HCT116 (cell line): ENCODE data around the gene DHX40. TPM values are rescaled to one million over a fixed set of nuclear protein-coding genes. Genes with fewer than 3 reads are reported as not detected.
"Not testable (repeated sequence)": the region's sequence is repeated elsewhere in the genome, so short reads cannot be mapped to it uniquely, and the experiment has no call there.

Experiments
- ATAC-seq: fragments of 200-7000 bp; cut with Tn5 transposase; 2 replicates; pipeline ENCODE4 v1.9.1; 2020; ENCODE audit warnings: mild to moderate bottlenecking, moderate library complexity
- BruUV-seq: library from RNA; stranded (reverse); fragments of 400-500 nt; replicated peaks from 2 replicates; lab custom pipeline; 2021; lab: Mats Ljungman, UMichigan
- CTCF ChIA-PET: fragments of 300-600 bp; sonication (Branson Sonifier 250); formaldehyde crosslinking; loops from one replicate; lab custom pipeline; 2021; ENCODE audit warnings: antibody characterized with exemption; lab: Charles Lee
- POLR2A ChIA-PET: fragments of 300-600, 350-600 bp; sonication (Branson Sonifier 250); formaldehyde crosslinking; loops from one replicate; lab custom pipeline; 2021; ENCODE audit warnings: antibody characterized with exemption; lab: Charles Lee
- RAD21 ChIA-PET, 2 experiments: fragments of 300-600 bp; sonication (Branson Sonifier 250); formaldehyde crosslinking; loops; one replicate each; lab custom pipeline; 2023; ENCODE audit warnings: low total read pairs in 2 of 2; ENCODE audit not compliant: uncharacterized antibody in 2 of 2, unreplicated experiment in 2 of 2, low non-redundant PET in 1 of 2; lab: Charles Lee
- DNase-seq: peaks from one replicate; pipeline ENCODE4 v3.0.0-alpha.2; 2010; ENCODE audit warnings: low read depth, low spot score
- H2AFZ ChIP-seq: fragments of 200-600 bp; shearing (Covaris generic), sonication (generic); 2 replicates; pipeline ENCODE4 v1.6.1; 2017; ENCODE audit warnings: low read depth, mixed run types, mixed read lengths, antibody characterized with exemption, low read length; ENCODE audit not compliant: poor library complexity, severe bottlenecking
- H3K27ac ChIP-seq: 2 replicates; pipeline ENCODE4 v1.5.1; 2012; ENCODE audit warnings: low read depth, low read length
- H3K27me3 ChIP-seq: fragments of 200-600 bp; sonication (generic); 2 replicates; pipeline ENCODE4 v1.6.1; 2016; ENCODE audit warnings: mixed run types, low read length, mixed read lengths; ENCODE audit not compliant: insufficient read depth
- H3K36me3 ChIP-seq, 2 experiments: fragments of 200-500 bp in 1 of 2; fragments of 200-600 bp in 1 of 2; sonication (Bioruptor generic) in 1 of 2; sonication (generic) in 1 of 2; 2 replicates each; pipeline versions ENCODE4 v1.5.1 to v1.6.1; 2014 to 2016; ENCODE audit warnings: low read length in 2 of 2, inconsistent platforms in 1 of 2, mixed read lengths in 1 of 2, mixed run types in 1 of 2; ENCODE audit not compliant: insufficient read depth in 2 of 2, control insufficient read depth in 1 of 2
- H3K4me1 ChIP-seq, 2 experiments: fragments of 200-600 bp in 1 of 2; sonication (generic) in 1 of 2; 2 replicates each; pipeline versions ENCODE4 v1.5.1 to v1.6.1; 2012 to 2017; ENCODE audit warnings: low read length in 2 of 2, inconsistent platforms in 1 of 2, mild to moderate bottlenecking in 1 of 2, mixed read lengths in 1 of 2, mixed run types in 1 of 2, moderate library complexity in 1 of 2; ENCODE audit not compliant: insufficient read depth in 2 of 2, control insufficient read depth in 1 of 2
- H3K4me2 ChIP-seq: fragments of 200-600 bp; sonication (generic); 2 replicates; pipeline ENCODE4 v1.6.1; 2017; ENCODE audit warnings: mixed run types, low read length, mixed read lengths
- H3K4me3 ChIP-seq, 2 experiments: fragments of 200-600 bp in 1 of 2; sonication (generic) in 1 of 2; replicated peaks in 1 of 2; 2 replicates each; pipeline ENCODE4 v1.5.1; 2011 to 2016; ENCODE audit warnings: low read length in 2 of 2, control low read depth in 1 of 2, low read depth in 1 of 2, mild to moderate bottlenecking in 1 of 2, mixed read lengths in 1 of 2, mixed run types in 1 of 2
- H3K79me2 ChIP-seq: fragments of 200-600 bp; sonication (generic); 2 replicates; pipeline ENCODE4 v1.6.1; 2017; ENCODE audit warnings: mild to moderate bottlenecking, mixed run types, low read length, moderate library complexity, mixed read lengths; ENCODE audit not compliant: insufficient read depth
- H3K9ac ChIP-seq: fragments of 200-600 bp; sonication (generic); 2 replicates; pipeline ENCODE4 v1.6.1; 2016; ENCODE audit warnings: low read length, mixed read lengths
- H3K9me2 ChIP-seq: fragments of 200-600 bp; sonication (generic), shearing (Covaris generic); 2 replicates; pipeline ENCODE4 v1.6.1; 2017; ENCODE audit warnings: mixed run types, mild to moderate bottlenecking, moderate library complexity; ENCODE audit not compliant: insufficient read depth
- H3K9me3 ChIP-seq, 2 experiments: fragments of 200-500 bp in 1 of 2; fragments of 200-600 bp in 1 of 2; sonication (Bioruptor generic) in 1 of 2; sonication (generic) in 1 of 2; 2 replicates each; pipeline ENCODE4 v1.6.1; 2014 to 2017; ENCODE audit warnings: low read length in 2 of 2, mixed read lengths in 2 of 2, inconsistent platforms in 1 of 2, low read depth in 1 of 2, mild to moderate bottlenecking in 1 of 2, mixed run types in 1 of 2, moderate library complexity in 1 of 2; ENCODE audit not compliant: control insufficient read depth in 1 of 2, insufficient read depth in 1 of 2
- H4K20me1 ChIP-seq: fragments of 200-600 bp; sonication (generic), shearing (Covaris generic); 2 replicates; pipeline ENCODE4 v1.6.1; 2017; ENCODE audit warnings: mixed run types, mild to moderate bottlenecking, moderate library complexity; ENCODE audit not compliant: insufficient read depth
- EGR1 ChIP-seq: IDR thresholded peaks from 2 replicates; pipeline ENCODE4 v1.6.1; 2012; ENCODE audit warnings: low read depth
- ELF1 ChIP-seq: IDR thresholded peaks from 2 replicates; pipeline ENCODE4 v1.6.1; 2012; ENCODE audit warnings: low read depth, borderline replicate concordance
- EZH2 ChIP-seq: fragments of 200-600 bp; sonication (generic); IDR thresholded peaks from 2 replicates; pipeline ENCODE4 v1.6.1; 2017; ENCODE audit warnings: antibody characterized with exemption, mixed run types
- EZH2phosphoT487 ChIP-seq: fragments of 200-600 bp; IDR thresholded peaks from 2 replicates; pipeline ENCODE4 v1.6.1; 2018; ENCODE audit warnings: antibody characterized with exemption, borderline replicate concordance
- JUND ChIP-seq: IDR thresholded peaks from 2 replicates; pipeline ENCODE4 v1.6.1; 2012
- RAD21 ChIP-seq: IDR thresholded peaks from 2 replicates; pipeline ENCODE4 v1.6.1; 2012; ENCODE audit warnings: low read depth, mild to moderate bottlenecking
- SRF ChIP-seq: IDR thresholded peaks from 2 replicates; pipeline ENCODE4 v1.6.1; 2012; ENCODE audit warnings: low read depth
- TCF7L2 ChIP-seq: IDR thresholded peaks from 2 replicates; pipeline ENCODE4 v1.7.0; 2011; ENCODE audit warnings: borderline replicate concordance, inconsistent platforms; ENCODE audit not compliant: insufficient read depth, insufficient read length; ENCODE audit errors: extremely low read depth
- YY1 ChIP-seq: IDR thresholded peaks from 2 replicates; pipeline ENCODE4 v1.6.1; 2011; ENCODE audit warnings: low read length, low read depth, moderate library complexity, mild to moderate bottlenecking; ENCODE audit not compliant: insufficient replicate concordance; ENCODE audit errors: extremely low read depth
- ZFX ChIP-seq: fragments of 450-650 bp; IDR thresholded peaks from 2 replicates; pipeline ENCODE4 v1.6.1; 2017
- ZNF274 ChIP-seq: fragments of 200-500 bp; sonication (Bioruptor generic); IDR thresholded peaks from 2 replicates; pipeline ENCODE4 v1.6.1; 2014; ENCODE audit warnings: mild to moderate bottlenecking, low read depth, low read length, inconsistent platforms
- intact Hi-C: fragments of 100-400 bp; cut with micrococcal nuclease; formaldehyde crosslinking; loops from 2 replicates; pipeline ENCODE4 v1.10.0; 2022
- total RNA-seq: library from RNA; stranded (reverse); gene quantifications from one replicate; pipeline ENCODE4 v1.2.1, GENCODE V29; 2021; ENCODE audit not compliant: unreplicated experiment
- TF ChIP-seq, protein P1 (sequence below), 3 experiments: fragments of 200-600 bp in 1 of 3; sonication (generic) in 1 of 3; IDR thresholded peaks in 2 of 3; conservative IDR thresholded peaks in 1 of 3; 2 replicates each; pipeline ENCODE4 v1.5.1; 2012 to 2017; ENCODE audit warnings: low read depth in 2 of 3, low read length in 2 of 3, antibody characterized with exemption in 1 of 3, borderline replicate concordance in 1 of 3, control low read depth in 1 of 3, mild to moderate bottlenecking in 1 of 3, mixed read lengths in 1 of 3, mixed run types in 1 of 3, moderate library complexity in 1 of 3; ENCODE audit not compliant: insufficient read depth in 1 of 3
- TF ChIP-seq, protein P2 (sequence below): IDR thresholded peaks from 2 replicates; pipeline ENCODE4 v1.6.1; 2012

DHX40 gene
- total RNA-seq, 1 experiment from 2014 or later, result 58.7 TPM

DNA sequence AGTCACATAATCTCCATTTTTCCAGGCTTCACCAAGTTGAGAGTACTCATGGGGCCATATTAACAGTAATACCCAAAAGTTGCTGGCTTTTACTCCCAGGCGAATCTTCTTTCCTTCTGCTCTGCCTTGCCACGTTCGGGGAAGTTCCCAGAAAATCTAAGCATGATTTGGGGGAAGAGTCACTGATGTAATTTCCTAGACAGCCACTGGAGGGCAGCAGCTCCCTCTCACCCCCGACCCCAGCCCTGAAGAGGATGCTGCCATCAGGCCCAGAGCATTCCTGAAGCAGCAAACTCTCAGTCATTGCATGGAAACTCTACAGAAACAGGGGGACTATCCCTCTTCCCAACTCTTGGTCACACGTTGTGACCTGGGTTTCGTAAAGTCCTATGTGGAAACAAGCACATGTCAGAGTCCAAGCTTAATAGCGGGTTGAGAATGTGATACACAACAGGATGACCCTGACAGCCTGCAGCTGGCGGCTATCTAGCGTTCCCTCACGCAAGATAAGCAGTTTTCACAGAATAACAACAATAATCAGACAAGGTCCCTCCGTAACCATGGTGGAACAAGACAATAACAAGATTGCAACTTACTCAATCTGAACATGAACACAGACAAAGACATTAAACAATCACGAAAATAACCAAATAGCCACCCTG lies 43.8 kb upstream of the DHX40 start:
- Histone ChIP-seq H3K27me3 (no peaks in the 10 kb centered on the region), H3K79me2 (no peaks in the 10 kb centered on the region), H3K9me3 (no peaks in the 10 kb centered on the region), H3K9ac (peak overlapping the region; percentile 22; the same call in 1 of the 2 replicates), H3K36me3 (no peaks in the 10 kb centered on the region), H2AFZ (peak overlapping the region; percentile 87), H3K4me2 (peak overlapping the region; percentile 39), H3K9me2 (no peaks in the 10 kb centered on the region), H3K4me3 (no peak overlapping the region), H3K27ac (no peak overlapping the region), H3K4me1 (peaks cover 0 to 10% of the 10 kb centered on the region in 2 experiments; a peak in 2 of 4 replicates), H4K20me1 (no peaks in the 10 kb centered on the region)
- DNase-seq (peak; percentile 49), ATAC-seq (peak; percentile 98)
- CTCF ChIA-PET, result interaction anchor here (0.7 to 1.8 kb wide), 15 partner anchors 8 to 515 kb away, joined by 3 to 11 read pairs (median 4); no protein-coding TSS in a partner anchor
- POLR2A ChIA-PET, result no interaction called here
- RAD21 ChIA-PET, result interaction anchor here in 1 of 2 experiments (1.4 kb wide), 1 partner anchor 211 kb away, joined by 4 read pairs; no protein-coding TSS in a partner anchor
- intact Hi-C loops, result loop anchor here (1.0 to 2.0 kb wide), 2 partner anchors 39 to 338 kb away; no protein-coding TSS in a partner anchor
- BruUV-seq, result no TSS peak
- peak; percentile 92 for TF ChIP-seq RAD21
- TF ChIP-seq ZFX, result no peak
- TF ChIP-seq ZNF274, result no peak
- TF ChIP-seq SRF, result no peak
- no peak for TF ChIP-seq EZH2phosphoT487
- TF ChIP-seq JUND, result no peak
- TF ChIP-seq, protein P1, sequence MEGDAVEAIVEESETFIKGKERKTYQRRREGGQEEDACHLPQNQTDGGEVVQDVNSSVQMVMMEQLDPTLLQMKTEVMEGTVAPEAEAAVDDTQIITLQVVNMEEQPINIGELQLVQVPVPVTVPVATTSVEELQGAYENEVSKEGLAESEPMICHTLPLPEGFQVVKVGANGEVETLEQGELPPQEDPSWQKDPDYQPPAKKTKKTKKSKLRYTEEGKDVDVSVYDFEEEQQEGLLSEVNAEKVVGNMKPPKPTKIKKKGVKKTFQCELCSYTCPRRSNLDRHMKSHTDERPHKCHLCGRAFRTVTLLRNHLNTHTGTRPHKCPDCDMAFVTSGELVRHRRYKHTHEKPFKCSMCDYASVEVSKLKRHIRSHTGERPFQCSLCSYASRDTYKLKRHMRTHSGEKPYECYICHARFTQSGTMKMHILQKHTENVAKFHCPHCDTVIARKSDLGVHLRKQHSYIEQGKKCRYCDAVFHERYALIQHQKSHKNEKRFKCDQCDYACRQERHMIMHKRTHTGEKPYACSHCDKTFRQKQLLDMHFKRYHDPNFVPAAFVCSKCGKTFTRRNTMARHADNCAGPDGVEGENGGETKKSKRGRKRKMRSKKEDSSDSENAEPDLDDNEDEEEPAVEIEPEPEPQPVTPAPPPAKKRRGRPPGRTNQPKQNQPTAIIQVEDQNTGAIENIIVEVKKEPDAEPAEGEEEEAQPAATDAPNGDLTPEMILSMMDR (IDR thresholded peaks at IDR 0.05 in 2 of 3, conservative IDR thresholded peaks at IDR 0.05 in 1 of 3; ENCODE audit: borderline replicate concordance in 1 of 3, insufficient read depth in 1 of 3, low read depth in 2 of 3, low read length in 2 of 3), result peak; percentile 82 to 98 (median 96)
- TF ChIP-seq YY1, result peak; percentile 40
- TF ChIP-seq TCF7L2, result no peak
- TF ChIP-seq EGR1, result no peak
- TF ChIP-seq, protein P2, sequence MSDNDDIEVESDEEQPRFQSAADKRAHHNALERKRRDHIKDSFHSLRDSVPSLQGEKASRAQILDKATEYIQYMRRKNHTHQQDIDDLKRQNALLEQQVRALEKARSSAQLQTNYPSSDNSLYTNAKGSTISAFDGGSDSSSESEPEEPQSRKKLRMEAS, result no peak; the same call in 1 of the 2 replicates
- no peak for TF ChIP-seq EZH2
- TF ChIP-seq ELF1, result no peak

DNA sequence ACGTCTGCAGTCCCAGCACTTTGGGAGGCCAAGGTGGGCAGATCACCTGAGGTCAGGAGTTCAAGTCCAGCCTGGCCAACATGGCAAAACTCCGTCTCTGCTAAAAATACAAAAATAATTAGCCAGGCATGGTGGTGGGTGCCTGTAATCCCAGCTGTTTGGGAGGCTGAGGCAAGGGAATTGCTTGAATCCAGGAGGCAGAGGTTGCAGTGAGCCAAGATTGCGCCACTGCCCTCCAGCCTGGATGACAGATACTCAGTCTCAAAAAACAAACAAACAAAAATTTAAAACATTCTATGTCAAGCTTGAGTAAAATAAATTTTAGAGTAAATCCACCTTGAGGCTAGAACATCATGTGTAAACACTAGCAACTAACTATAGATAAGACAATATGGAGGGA lies 40.5 kb upstream of the DHX40 start:
- ATAC-seq, H2AFZ ChIP-seq, BruUV-seq, H3K9me3 ChIP-seq, H3K4me3 ChIP-seq, H3K4me2 ChIP-seq, H3K27me3 ChIP-seq, H3K4me1 ChIP-seq, intact Hi-C loops, DNase-seq, H3K79me2 ChIP-seq, H3K9ac ChIP-seq, H3K9me2 ChIP-seq, H3K36me3 ChIP-seq, H3K27ac ChIP-seq, H4K20me1 ChIP-seq, POLR2A ChIA-PET, RAD21 ChIA-PET, CTCF ChIA-PET: not testable (repeated sequence)
